Fibroblast of lung (primary cell): Measurements from ENCODE around the gene OLFML1. TPM values are rescaled to one million over a fixed set of nuclear protein-coding genes. Genes with fewer than 3 reads are reported as not detected.

Source experiments
- DNase-seq, 2 donors: peaks; one replicate each; pipeline versions ENCODE4 v3.0.0 to v3.0.0-alpha.2; 2010; ENCODE audit warnings: low read depth in 2 of 2
- H2AFZ ChIP-seq: 2 replicates; pipeline ENCODE4 v1.5.1; 2012; ENCODE audit warnings: low read length, control low read depth, inconsistent platforms
- H3K27ac ChIP-seq: 2 replicates; pipeline ENCODE4 v1.5.1; 2011; ENCODE audit warnings: low read length, control low read depth; ENCODE audit not compliant: insufficient read depth
- H3K27me3 ChIP-seq: 2 replicates; pipeline ENCODE4 v1.5.1; 2011; ENCODE audit warnings: mild to moderate bottlenecking, low read length; ENCODE audit not compliant: control insufficient read depth, insufficient read depth
- H3K36me3 ChIP-seq: 2 replicates; pipeline ENCODE4 v1.5.1; 2011; ENCODE audit warnings: low read length; ENCODE audit not compliant: control insufficient read depth, insufficient read depth
- H3K4me1 ChIP-seq: 2 replicates; pipeline ENCODE4 v1.5.1; 2011; ENCODE audit warnings: low read length; ENCODE audit not compliant: control insufficient read depth, insufficient read depth; ENCODE audit errors: extremely low read depth
- H3K4me2 ChIP-seq: 2 replicates; pipeline ENCODE4 v1.5.1; 2011; ENCODE audit warnings: low read length, control low read depth; ENCODE audit not compliant: insufficient read depth; ENCODE audit errors: extremely low read depth
- H3K4me3 ChIP-seq, 4 experiments: fragments of 200-600 bp in 1 of 4; sonication (generic) in 1 of 4; replicated peaks in 1 of 4; 2 replicates each; pipeline ENCODE4 v1.5.1; 2011 to 2016; ENCODE audit warnings: low read length in 4 of 4, low read depth in 3 of 4, mild to moderate bottlenecking in 3 of 4, control low read depth in 2 of 4, inconsistent platforms in 1 of 4, mixed read lengths in 1 of 4; ENCODE audit not compliant: insufficient read depth in 1 of 4; ENCODE audit errors: control extremely low read depth in 1 of 4
- H3K79me2 ChIP-seq: 2 replicates; pipeline ENCODE4 v1.5.1; 2012; ENCODE audit warnings: mild to moderate bottlenecking, low read length, inconsistent platforms; ENCODE audit not compliant: control insufficient read depth, insufficient read depth
- H3K9ac ChIP-seq: 2 replicates; pipeline ENCODE4 v1.5.1; 2011; ENCODE audit warnings: mild to moderate bottlenecking, low read length, control low read depth; ENCODE audit not compliant: insufficient read depth
- H3K9me3 ChIP-seq: 2 replicates; pipeline ENCODE4 v1.5.1; 2012; ENCODE audit warnings: low read depth, low read length; ENCODE audit not compliant: control insufficient read depth, insufficient read depth
- H4K20me1 ChIP-seq: 2 replicates; pipeline ENCODE4 v1.5.1; 2011; ENCODE audit warnings: low read length; ENCODE audit not compliant: control insufficient read depth, insufficient read depth; ENCODE audit errors: extremely low read depth
- EZH2 ChIP-seq: IDR thresholded peaks from 2 replicates; pipeline ENCODE4 v1.5.1; 2012; ENCODE audit warnings: low read length, control low read depth, mild to moderate bottlenecking; ENCODE audit errors: missing control alignments
- polyA plus RNA-seq, 2 donors: library from polyadenylated mRNA; depleted of rRNA in 1 of 2; stranded (reverse) in 1 of 2; unstranded in 1 of 2; fragments of >200 nt; gene quantifications; 2 replicates each; pipeline ENCODE4 v1.2.1, GENCODE V29; 2011 to 2012; ENCODE audit warnings: missing spikeins in 1 of 2
- total RNA-seq: library from RNA; depleted of rRNA; stranded (reverse); fragments of >200 nt; gene quantifications from 2 replicates; pipeline ENCODE4 v1.2.1, GENCODE V29; 2014
- TF ChIP-seq, protein P1 (sequence below), 2 donors: IDR thresholded peaks in 1 of 2; conservative IDR thresholded peaks in 1 of 2; 1 replicate in 1 of 2; 2 replicates in 1 of 2; pipeline ENCODE4 v1.5.1; 2011 to 2012; ENCODE audit warnings: low read length in 2 of 2, control low read depth in 1 of 2, inconsistent platforms in 1 of 2, low read depth in 1 of 2, mild to moderate bottlenecking in 1 of 2

Gene OLFML1
- total and polyA plus RNA-seq, 2 donors (not counting 1 experiment from before 2014, with no cell fraction given): 22.8 to 183 TPM

DNA sequence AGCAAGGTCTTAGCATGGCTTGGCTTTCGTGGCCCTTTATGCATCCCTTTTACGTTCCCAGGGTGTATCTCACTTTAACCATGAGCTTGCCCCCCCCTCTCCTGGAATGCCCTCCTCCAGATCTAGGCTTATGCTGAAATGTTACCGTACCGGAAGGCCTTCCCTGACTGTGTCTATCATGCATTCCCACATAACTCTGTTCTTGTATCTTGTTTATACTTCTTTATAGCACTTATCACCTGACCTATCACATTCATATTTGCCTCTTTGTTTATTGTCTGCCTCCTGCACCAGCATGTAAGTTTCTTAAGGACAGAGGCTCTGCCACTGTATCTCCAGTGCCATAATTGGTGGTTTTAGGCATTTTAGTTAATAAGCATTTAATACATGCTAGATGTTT lies 67.4 kb downstream of the OLFML1 start:
- Histone ChIP-seq H3K36me3 (no peaks in the 10 kb centered on the region), H3K79me2 (no peaks in the 10 kb centered on the region), H3K9me3 (no peaks in the 10 kb centered on the region), H3K9ac (no peak overlapping the region), H3K4me2 (no peak overlapping the region), H2AFZ (no peak overlapping the region), H4K20me1 (no peaks in the 10 kb centered on the region), H3K27ac (no peak overlapping the region), H3K4me3 (no peak overlapping the region), H3K4me1 (peaks cover 3% of the 10 kb centered on the region), H3K27me3 (no peaks in the 10 kb centered on the region)
- TF ChIP-seq, protein P1, sequence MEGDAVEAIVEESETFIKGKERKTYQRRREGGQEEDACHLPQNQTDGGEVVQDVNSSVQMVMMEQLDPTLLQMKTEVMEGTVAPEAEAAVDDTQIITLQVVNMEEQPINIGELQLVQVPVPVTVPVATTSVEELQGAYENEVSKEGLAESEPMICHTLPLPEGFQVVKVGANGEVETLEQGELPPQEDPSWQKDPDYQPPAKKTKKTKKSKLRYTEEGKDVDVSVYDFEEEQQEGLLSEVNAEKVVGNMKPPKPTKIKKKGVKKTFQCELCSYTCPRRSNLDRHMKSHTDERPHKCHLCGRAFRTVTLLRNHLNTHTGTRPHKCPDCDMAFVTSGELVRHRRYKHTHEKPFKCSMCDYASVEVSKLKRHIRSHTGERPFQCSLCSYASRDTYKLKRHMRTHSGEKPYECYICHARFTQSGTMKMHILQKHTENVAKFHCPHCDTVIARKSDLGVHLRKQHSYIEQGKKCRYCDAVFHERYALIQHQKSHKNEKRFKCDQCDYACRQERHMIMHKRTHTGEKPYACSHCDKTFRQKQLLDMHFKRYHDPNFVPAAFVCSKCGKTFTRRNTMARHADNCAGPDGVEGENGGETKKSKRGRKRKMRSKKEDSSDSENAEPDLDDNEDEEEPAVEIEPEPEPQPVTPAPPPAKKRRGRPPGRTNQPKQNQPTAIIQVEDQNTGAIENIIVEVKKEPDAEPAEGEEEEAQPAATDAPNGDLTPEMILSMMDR (conservative IDR thresholded peaks at IDR 0.05 in 1 of 2, IDR thresholded peaks at IDR 0.05 in 1 of 2; ENCODE audit: low read depth in 1 of 2, low read length in 2 of 2): no peak
- DNase-seq: no peak

DNA sequence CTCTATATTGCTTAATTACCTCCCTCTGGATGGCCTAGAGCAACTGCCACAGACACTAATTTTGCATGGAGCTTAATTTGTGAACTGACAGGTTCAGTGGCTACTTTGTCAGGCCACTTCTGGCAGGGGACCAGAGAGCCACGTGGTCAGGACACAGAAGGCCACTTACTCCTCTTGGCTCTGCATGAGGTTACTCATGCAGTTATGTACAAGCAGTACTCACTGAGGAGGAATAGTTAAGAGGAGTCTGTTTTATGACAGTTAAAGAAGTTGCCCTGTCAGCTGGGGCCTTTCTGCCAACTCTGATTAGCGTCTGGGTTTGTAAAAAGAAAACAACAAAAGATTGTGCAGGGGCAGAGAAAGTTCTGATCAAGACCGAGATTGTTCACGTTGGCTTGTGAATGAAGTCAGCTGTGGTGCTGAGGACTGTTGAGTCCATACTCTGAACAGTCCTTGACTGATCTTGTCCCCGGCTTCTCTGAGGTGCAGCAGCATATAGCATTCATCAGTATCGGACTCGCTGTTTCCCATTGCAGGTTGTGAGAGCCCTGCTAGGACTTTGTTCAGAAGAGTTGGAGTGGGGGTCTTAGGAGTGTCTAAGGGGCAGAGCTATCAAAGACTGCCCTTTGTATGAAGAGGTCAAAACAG lies 69.9 kb downstream of the OLFML1 start:
- H3K79me2 ChIP-seq: no peaks in the 10 kb centered on the region
- no peaks in the 10 kb centered on the region for H3K27me3 ChIP-seq
- no peak overlapping the region for H3K9ac ChIP-seq
- no peaks in the 10 kb centered on the region for H4K20me1 ChIP-seq
- TF ChIP-seq, protein P1 (conservative IDR thresholded peaks at IDR 0.05 in 1 of 2, IDR thresholded peaks at IDR 0.05 in 1 of 2; ENCODE audit: low read depth in 1 of 2, low read length in 2 of 2): no peak
- TF ChIP-seq EZH2: no peak
- no peak overlapping the region for H3K27ac ChIP-seq
- H3K9me3 ChIP-seq: no peaks in the 10 kb centered on the region
- H3K4me2 ChIP-seq: no peak overlapping the region
- no peaks in the 10 kb centered on the region for H3K36me3 ChIP-seq
- H3K4me1 ChIP-seq: peaks cover 3% of the 10 kb centered on the region
- no peak overlapping the region for H2AFZ ChIP-seq
- DNase-seq: no peak
- H3K4me3 ChIP-seq: no peak overlapping the region

DNA sequence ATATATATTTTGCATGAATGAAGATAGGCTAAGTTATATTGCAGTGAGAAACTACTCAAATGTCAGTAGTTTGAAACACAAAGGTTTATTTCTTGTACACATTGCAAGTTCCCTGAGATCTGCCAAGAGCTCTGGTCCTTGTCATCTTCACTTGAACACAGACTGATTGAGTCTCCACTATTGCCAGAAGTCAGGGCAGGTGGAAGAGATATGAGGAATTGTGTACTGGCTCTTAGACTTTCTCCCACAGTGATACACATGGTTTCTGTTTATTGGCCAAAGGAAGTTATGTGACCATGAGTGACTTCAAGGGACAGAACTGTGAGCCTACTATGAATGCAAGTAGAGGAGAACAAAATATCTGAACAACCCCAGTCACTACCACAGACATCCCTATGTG lies 72.7 kb downstream of the OLFML1 start:
- Histone ChIP-seq H4K20me1 (no peaks in the 10 kb centered on the region), H3K79me2 (no peaks in the 10 kb centered on the region), H3K27me3 (no peaks in the 10 kb centered on the region), H3K4me3 (no peak overlapping the region), H2AFZ (no peak overlapping the region), H3K9ac (no peak overlapping the region), H3K4me2 (no peak overlapping the region), H3K27ac (no peak overlapping the region), H3K4me1 (no peaks in the 10 kb centered on the region), H3K9me3 (no peaks in the 10 kb centered on the region), H3K36me3 (no peaks in the 10 kb centered on the region)
- no peak for DNase-seq
- TF ChIP-seq, protein P1 (conservative IDR thresholded peaks at IDR 0.05 in 1 of 2, IDR thresholded peaks at IDR 0.05 in 1 of 2; ENCODE audit: low read depth in 1 of 2, low read length in 2 of 2): no peak
- TF ChIP-seq EZH2: no peak
